ENCODE data around the gene SLX4IP. TPM values are rescaled to one million over a fixed set of nuclear protein-coding genes. Genes with fewer than 3 reads are reported as not detected.

Gene SLX4IP
- total and polyA plus RNA-seq, 10 donors = 2.8 to 9.0 (median 5.1) TPM

DNA sequence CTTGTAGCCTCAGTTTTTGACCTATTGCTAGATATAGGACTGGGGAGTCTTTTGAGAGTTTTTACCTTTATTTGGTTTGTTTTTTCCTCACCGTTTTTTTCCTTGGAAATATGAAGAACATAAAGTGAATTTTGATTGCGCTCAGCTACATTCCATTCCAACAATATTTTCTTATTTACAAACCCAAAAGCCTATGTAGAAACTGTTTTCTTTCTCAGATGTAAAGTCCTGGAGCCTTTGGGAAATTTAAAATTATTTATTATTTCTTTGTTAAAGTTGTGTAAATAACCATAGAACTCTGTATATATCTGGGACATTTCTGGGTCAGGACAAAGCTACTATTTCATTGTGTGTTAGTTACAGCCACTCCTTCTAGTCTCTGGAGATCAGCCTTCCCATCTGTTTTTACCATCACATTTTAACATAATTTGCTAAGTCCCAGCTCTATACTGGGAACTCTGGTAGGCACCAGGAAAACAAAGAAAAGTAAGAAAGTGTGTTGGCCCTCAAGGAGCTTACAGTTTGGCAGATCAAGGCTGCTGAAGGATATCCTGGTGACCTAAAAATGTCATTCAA, 169.8 kb downstream of the SLX4IP start:
- Histone ChIP-seq H3K9me3 (no peaks in the 10 kb centered on the region), H3K4me1 (peaks cover 0 to 1% (median 0%) of the 10 kb centered on the region in 6 donors), H3K36me3 (peaks cover 0 to 58% (median 0%) of the 10 kb centered on the region in 6 donors), H3K27me3 (replicated peaks in 1 of 7) (no peaks in the 10 kb centered on the region), H3K4me3 (no peak overlapping the region), H3K27ac (peak overlapping the region in 4 of 8 donors; percentile 13 to 49 (median 38))
- WGBS, 5 donors = 85 to 100% (median 93%) methylated on average over 2 of the region's 2 CpGs
- TF ChIP-seq POLR2A (IDR thresholded peaks at IDR 0.05) = no peak
- no peak for TF ChIP-seq CTCF (IDR thresholded peaks at IDR 0.05 in 8 of 11, conservative IDR thresholded peaks at IDR 0.05 in 3 of 11)
- no peak for TF ChIP-seq POLR2AphosphoS5 (IDR thresholded peaks at IDR 0.05)
- intact Hi-C loops (cut with DNase I; ENCODE audit: low total_unique reads) = no loop called here
- no peak for DNase-seq

DNA sequence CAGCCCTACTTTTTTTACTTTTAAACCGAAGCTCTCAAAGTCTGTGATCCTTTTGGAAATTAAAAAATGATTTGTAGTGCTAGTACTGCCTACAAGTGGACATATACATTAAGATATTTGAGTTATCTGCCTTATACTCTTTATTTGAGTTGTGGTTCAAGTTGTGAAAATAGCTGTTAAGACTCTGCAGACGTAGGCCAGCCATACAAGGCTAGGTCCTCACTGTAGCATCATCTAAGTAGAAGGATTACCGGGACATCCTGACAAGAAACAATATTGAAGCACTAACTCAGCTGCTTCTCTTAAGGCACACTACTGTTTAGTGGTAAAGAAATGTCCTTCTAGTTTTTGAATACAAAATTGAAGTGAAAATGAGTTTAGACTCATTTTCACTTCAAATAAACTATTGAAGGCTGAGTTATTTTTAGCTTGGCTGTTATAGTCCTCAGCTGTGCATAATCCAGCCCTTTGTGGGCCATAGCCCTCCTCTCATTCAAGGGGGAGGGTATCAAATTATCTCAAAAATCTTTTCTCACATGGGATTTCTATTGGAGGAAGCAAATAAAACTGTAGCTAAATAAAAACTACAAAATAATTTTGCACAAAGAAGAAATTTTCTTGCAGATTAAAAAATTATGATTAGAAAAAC, 170.6 kb downstream of the SLX4IP start:
- no peak overlapping the region for H3K27ac ChIP-seq
- TF ChIP-seq CTCF (IDR thresholded peaks at IDR 0.05 in 8 of 11, conservative IDR thresholded peaks at IDR 0.05 in 3 of 11) (no peak), POLR2AphosphoS5 (IDR thresholded peaks at IDR 0.05) (no peak), POLR2A (IDR thresholded peaks at IDR 0.05) (no peak)
- WGBS, 5 donors = 89 to 93% (median 92%) methylated on average over 3 of the region's 3 CpGs

GRCh38 chr20:10609276-10609675, 174.2 kb downstream of the SLX4IP start:
- no peaks in the 10 kb centered on the region for H3K27me3 ChIP-seq (replicated peaks in 1 of 7)
- 90 to 95% (median 91%) methylated on average over 2 of the region's 2 CpGs for WGBS, 5 donors
- intact Hi-C loops (cut with DNase I; ENCODE audit: low total_unique reads) = no loop called here
- peaks cover 0 to 8% (median 0%) of the 10 kb centered on the region in 6 donors for H3K4me1 ChIP-seq
- H3K27ac ChIP-seq = peak overlapping the region in 7 of 8 donors; percentile 4 to 65 (median 47)
- no peak overlapping the region for H3K4me3 ChIP-seq
- DNase-seq = no peak
- peaks cover 0 to 22% (median 0%) of the 10 kb centered on the region in 6 donors for H3K36me3 ChIP-seq
- no peaks in the 10 kb centered on the region for H3K9me3 ChIP-seq
- TF ChIP-seq POLR2A (IDR thresholded peaks at IDR 0.05) (no peak), POLR2AphosphoS5 (IDR thresholded peaks at IDR 0.05) (no peak), CTCF (IDR thresholded peaks at IDR 0.05 in 8 of 11, conservative IDR thresholded peaks at IDR 0.05 in 3 of 11) (no peak)

More for the DNA sequence above, 170.6 kb downstream of the SLX4IP start:
- no peak for DNase-seq
- Histone ChIP-seq H3K4me3 (no peak overlapping the region), H3K36me3 (peaks cover 0 to 51% (median 0%) of the 10 kb centered on the region in 6 donors), H3K9me3 (no peaks in the 10 kb centered on the region), H3K27me3 (replicated peaks in 1 of 7) (no peaks in the 10 kb centered on the region), H3K4me1 (peaks cover 0 to 8% (median 0%) of the 10 kb centered on the region in 6 donors)
- intact Hi-C loops (cut with DNase I; ENCODE audit: low total_unique reads) = no loop called here

- Histone ChIP-seq H3K27ac (peak overlapping the region in 7 of 8 donors; percentile 11 to 67 (median 50)), H3K4me1 (peaks cover 0 to 8% (median 0%) of the 10 kb centered on the region in 6 donors), H3K4me3 (no peak overlapping the region), H3K36me3 (peaks cover 0 to 21% (median 0%) of the 10 kb centered on the region in 6 donors), H3K9me3 (no peaks in the 10 kb centered on the region), H3K27me3 (replicated peaks in 1 of 7) (no peaks in the 10 kb centered on the region)
- intact Hi-C loops (cut with DNase I; ENCODE audit: low total_unique reads) = no loop called here
- no peak for DNase-seq
- no peak for TF ChIP-seq POLR2A (IDR thresholded peaks at IDR 0.05)
- TF ChIP-seq CTCF (IDR thresholded peaks at IDR 0.05 in 8 of 11, conservative IDR thresholded peaks at IDR 0.05 in 3 of 11) = no peak
- TF ChIP-seq POLR2AphosphoS5 (IDR thresholded peaks at IDR 0.05) = no peak
Measured at GRCh38 chr20:10609770-10610169, 174.7 kb downstream of the SLX4IP start.
